Measurements from ENCODE around the gene DRAXIN.

GRCh38 chr1:11707621-11708276 is 16.2 kb downstream of the DRAXIN start:
- TF ChIP-seq POLR2AphosphoS5 (IDR thresholded peaks at IDR 0.05; ENCODE audit: borderline replicate concordance, low read depth, low read length): no peak
- no peak for TF ChIP-seq EZH2 (IDR thresholded peaks at IDR 0.05)

Measured in SK-N-MC (cell line).